NCI-H526 (cell line): ENCODE measurements around the gene MATR3.
A peak's percentile ranks its signal among the peaks of the same experiment; 100 is the strongest.
"Not testable (repeated sequence)": the region's sequence is repeated elsewhere in the genome, so short reads cannot be mapped to it uniquely, and the experiment has no call there.

Experiments used
- DNase-seq, 2 experiments: peaks; one replicate each; lab custom pipeline; 2025; lab: John Stamatoyannopoulos, UW

Gene MATR3

DNA sequence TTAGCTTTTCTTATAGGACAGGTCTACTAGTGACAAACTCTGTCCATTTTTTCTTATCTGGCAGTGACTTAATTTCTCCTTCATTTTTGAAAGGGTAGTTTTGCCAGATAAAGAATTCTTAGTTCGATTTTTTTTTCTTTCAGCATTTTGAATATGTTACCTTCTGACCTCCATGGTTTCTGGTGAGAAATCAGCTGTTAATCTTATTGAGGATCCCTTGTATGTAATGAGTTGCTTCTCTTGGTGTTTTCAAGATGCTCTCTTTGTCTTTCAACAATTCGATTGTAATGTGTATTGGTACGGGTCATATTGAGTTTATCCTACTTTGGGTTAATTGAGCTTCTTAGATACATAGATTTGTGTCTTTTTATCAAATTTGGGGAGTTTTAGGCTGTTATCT, 60.6 kb downstream of the MATR3 start:
- no peak for DNase-seq

DNA sequence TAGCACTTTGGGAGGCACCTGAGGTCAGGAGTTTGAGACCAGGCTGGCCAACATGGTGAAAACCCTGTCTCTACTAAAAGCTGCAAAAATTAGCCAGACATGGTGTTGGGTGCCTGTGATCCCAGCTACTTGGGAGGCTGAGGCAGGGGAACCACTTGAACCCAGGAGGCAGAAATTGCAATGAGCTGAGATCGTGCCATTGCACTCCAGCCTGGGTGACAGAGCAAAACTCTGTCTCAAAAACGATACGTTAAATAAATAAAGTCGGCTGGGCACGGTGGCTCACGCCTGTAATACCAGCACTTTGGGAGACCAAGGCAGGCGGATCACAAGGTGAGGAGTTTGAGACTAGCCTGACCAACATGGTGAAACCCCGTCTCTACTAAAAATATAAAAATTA, 62.4 kb downstream of the MATR3 start:
- DNase-seq: not testable (repeated sequence)

DNA sequence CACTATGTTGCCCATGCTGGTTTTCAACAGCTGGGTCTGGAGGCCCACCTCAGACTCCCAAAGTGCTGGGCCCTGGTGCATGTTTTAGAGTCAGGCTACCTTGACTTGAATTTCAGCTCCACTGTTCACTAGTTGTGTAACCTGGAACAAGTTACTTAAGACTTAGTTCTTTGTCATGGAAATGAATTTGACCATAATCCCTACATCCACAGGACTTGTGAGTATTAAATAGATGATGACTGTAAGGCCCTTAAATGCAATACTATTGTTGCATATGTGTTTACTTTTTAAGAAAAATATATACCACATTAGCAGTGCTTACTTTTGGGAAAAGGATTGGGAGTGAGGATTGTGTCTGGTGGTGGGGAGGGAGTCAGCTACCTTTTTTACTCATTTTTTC, 64.5 kb downstream of the MATR3 start:
- DNase-seq: no peak

DNA sequence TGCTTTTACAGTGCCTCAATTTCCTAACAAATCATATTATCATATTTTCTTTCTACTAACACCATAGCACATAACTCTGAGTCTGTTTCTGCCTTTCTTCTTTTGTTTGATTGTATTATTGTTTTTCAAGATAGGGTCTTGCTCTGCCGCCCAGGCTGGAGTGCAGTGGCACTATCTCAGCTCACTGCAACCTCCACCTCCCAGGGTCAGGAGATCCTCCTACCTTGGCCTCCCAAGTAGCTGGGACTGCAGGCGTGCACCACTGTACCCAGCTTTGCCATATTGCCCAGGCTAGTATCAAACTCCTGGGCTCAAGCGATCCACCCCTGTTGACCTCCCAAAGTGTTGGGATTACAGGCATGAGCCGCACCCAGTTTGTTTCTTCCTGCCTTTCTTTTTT, 66.8 kb downstream of the MATR3 start:
- no peak for DNase-seq

DNA sequence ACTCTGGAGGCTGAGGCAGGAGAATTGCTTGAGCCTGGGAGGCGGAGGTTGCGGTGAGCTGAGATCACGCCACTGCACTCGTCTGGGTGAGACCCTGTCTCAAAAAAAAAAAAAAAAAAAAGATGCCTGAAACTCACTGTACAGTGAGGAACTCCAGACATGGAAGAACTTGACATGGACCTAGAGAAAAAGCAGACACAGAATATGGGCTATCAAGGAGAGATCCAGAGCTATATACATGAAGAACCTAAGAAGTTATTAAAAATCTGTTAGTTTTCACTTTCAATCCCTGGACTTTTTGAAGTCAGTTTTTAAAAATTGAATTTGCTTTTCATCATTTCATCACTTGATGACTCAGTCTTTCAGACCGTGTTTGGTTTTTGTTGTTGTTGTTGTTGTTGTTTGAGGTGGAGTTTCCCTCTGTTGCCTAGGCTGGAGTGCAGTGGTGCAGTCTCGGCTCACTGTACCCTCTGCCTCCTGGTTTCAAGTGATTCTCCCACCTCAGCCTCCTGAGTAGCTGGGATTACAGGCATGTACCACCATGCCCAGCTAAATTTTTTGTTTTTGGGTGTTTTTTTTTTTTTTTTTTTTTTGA, 68.4 kb downstream of the MATR3 start:
- DNase-seq: no peak

DNA sequence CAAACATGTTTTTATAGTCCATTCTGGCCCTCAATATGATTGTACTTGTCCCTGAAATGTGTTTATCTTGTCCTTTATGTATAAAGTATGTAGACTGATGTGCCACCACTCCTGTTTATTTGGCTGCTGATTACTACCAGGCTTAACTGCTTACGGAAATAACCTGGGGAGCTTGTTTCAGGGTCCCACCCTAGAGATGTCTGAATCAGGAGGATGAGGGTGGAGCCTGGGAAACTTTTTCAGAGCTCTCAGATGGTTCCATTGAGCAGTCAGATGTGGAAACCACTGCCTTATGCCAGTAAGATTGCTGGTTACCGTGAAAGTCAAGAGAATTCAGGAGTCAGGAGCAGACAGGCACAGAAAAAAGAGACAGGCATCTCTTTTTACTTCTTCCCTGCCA, 70.4 kb downstream of the MATR3 start:
- DNase-seq: no peak

DNA sequence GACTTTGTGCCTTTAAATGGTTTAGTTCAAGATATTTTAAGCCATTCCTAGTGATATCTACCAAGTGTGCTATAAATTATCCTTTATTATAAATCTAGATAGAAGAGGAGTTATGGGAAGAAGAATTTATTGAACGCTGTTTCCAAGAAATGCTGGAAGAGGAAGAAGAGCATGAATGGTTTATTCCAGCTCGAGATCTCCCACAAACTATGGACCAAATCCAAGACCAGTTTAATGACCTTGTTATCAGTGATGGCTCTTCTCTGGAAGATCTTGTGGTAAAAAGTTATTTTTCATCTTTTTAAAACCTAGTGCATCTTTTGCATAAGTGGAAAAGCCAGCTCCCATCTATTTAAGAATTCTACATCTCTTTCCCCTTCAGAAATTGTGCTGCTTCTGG, 70.9 kb downstream of the MATR3 start:
- no peak for DNase-seq

DNA sequence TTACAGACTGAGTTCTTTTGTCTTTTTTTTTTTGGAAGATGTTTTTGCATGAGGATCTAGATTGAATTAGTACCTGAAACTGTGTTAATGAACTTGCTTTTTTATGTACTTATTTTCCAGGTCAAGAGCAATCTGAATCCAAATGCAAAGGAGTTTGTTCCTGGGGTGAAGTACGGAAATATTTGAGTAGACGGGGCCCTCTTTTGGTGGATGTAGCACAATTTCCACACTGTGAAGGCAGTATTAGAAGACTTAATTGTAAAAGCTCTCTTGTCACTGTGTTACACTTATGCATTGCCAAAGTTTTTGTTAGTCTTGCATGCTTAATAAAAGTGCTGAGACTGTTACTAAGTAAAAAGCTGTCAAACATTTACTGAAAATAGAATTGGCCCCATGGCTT, 75.1 kb downstream of the MATR3 start:
- peak in 1 of 2 experiments; percentile 37 for DNase-seq

DNA sequence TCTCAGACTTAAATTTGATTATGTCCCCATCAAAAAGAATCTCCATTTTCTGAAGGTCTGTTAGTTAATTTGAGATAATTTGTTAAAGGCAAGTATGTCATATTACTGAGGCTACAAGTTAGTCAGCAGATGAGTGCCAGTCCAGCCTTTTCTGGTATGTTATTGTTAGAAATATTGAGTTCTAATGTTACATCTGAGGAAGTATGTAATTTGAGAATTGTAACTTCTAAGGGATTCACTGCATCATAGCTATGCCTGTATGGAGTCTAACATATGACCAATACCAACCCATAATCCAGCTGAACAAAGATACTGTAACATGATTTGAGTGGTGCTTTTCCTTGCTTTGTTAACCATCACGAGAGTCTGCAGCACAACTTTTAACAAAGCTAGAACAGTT, 75.6 kb downstream of the MATR3 start:
- no peak for DNase-seq

DNA sequence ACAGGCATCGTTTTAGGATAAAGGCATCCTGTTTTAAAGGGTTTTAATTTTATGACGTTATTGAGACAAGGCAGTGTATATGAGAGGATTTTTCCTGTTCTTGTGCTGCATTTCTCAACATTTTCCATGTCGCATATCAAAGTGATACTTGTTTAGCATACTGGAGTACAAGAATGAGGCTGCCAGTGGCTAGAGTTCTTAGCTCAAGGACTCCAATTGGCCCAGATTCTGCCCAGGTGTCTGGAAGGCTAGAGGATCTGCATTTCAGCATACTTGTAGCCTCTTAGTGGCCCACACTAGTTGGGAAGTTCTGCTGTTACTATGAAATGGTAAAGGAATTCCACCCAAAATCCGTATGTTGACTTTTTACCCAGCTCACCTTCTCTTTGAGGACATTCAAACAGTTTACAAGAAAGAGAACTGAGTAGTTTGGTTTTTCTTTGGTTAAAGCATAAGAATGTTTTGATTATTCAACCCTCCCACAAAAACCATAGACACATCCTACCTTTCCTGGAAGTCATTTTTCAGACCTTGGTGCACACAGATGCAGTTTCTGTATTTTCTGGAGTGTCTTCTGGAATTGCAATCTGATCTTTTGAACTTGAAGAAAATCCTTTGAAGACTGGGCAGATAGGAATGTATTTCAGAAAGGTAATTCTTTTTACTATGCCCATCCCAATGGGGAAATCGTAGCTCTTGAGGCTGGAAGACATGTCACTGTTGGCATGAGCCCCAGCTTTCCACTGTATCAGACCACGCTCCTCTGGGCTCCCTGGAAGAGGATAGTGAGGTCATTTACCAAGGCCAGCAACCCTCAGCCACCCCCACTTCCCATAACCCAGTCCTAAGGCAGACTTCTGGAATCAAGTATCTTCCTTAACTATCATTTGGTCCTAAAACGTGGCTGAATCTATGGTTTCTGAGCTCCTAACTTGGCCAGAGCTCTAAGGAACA, 78.2 kb downstream of the MATR3 start:
- DNase-seq: no peak

DNA sequence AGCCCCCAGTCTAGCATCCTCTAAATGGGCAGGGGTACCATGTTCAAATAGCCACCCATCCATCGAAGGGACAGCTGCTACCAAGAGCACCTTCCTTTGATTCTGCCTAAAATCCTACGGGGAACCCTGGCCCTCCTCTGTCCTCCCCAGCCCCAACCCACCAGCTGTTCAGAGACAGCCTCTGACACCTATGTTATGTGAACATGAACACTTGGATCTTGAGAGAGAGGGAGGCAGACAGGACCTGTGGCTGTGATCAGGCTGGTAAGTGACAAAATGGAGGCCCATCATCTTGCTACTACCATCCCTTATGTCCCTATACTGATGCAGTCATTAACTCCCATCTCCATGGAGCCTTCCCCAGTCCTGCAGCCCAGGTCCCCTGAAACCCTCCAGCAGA, 81.4 kb downstream of the MATR3 start:
- no peak for DNase-seq

DNA sequence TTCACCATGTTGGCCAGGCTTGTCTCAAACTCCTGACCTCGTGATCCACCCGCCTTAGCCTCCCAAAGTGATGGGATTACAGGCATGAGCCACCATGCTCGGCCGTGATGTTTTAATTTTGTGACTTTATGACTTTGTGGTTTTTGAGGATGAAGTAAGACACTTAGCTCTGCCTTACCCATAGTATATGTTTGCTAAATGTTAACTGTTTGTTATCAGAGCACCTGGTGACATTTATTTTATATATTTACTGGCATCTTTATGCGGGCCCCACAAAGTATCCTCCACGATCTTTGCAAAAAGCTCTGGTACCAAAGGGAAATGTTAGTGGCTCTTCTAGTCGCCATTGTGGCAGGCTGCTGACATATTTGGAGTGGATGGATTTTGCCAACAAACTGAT, 82.8 kb downstream of the MATR3 start:
- no peak for DNase-seq

DNA sequence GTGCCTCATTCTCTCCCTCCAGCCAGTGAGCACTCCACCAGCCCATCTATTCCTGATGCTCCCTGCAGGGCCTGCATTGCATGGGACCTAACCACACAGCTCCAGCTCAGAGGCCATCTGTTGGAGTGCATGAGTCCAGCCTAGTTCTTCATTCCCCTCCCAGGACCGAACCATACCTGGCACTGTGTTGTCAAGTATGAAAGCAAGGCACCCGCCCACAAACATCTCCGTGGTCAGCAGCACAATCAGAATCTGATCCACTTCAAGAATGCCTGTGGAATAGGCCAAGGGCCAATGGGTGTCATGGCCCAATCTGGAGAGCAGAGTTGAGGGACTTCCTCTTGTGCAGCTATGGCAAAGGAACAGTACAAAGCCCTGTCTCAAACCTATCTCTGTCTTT, 83.7 kb downstream of the MATR3 start:
- no peak for DNase-seq

DNA sequence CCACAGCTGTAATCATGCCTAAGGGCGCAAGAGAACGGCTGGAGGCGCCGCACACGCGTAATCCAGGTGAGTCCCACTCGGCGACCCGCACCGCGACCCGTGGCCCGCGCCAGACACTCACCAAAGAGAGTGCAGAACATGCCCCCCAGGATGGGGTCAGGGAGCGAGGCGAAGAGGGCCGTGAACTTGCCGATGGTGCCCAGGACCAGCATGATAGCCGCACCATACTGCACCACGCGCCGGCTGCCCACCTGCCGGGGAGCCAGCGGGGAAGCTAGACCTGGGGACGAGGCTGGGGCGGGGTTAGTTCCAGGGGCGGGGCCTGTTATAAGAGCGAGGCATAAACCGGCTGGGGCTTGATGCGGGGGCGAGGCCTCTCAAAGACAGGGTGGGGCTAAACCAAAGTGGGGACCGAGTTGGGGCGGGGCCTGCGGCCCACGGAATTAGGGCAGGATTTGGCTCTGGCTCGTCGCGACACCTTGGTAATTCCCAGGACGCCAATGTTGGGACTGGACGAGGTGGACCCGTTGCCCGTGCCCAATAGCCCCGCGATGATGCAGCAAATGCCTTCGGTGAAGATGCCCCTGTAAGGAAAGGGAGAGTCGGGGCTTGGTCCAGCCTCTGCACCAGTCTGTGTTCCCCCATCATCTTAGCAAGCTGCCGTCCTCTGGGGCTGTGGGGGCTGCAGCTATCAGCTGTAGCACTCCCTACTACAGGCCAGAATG, 84.7 kb downstream of the MATR3 start:
- no peak for DNase-seq

DNA sequence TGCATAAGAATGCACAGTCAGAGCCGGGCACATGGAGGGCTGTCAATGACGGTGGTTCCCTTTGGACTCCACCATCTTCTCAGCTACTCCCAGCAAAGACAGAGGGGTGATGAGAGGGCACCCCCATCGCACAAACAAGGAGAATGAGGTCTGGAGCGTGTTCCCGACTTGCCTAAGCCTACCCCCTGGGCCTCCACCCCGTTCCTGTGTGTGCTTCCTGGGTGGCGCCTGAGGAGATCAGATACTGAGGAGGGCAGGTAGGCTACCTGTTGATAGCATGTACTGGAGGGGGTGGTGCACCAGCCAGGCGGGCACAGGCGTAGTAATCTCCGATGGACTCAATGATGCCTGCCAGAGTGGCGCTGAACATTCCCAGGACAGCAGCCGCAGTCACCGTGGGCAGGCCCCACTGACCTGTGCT, 85.4 kb downstream of the MATR3 start:
- DNase-seq: no peak

DNA sequence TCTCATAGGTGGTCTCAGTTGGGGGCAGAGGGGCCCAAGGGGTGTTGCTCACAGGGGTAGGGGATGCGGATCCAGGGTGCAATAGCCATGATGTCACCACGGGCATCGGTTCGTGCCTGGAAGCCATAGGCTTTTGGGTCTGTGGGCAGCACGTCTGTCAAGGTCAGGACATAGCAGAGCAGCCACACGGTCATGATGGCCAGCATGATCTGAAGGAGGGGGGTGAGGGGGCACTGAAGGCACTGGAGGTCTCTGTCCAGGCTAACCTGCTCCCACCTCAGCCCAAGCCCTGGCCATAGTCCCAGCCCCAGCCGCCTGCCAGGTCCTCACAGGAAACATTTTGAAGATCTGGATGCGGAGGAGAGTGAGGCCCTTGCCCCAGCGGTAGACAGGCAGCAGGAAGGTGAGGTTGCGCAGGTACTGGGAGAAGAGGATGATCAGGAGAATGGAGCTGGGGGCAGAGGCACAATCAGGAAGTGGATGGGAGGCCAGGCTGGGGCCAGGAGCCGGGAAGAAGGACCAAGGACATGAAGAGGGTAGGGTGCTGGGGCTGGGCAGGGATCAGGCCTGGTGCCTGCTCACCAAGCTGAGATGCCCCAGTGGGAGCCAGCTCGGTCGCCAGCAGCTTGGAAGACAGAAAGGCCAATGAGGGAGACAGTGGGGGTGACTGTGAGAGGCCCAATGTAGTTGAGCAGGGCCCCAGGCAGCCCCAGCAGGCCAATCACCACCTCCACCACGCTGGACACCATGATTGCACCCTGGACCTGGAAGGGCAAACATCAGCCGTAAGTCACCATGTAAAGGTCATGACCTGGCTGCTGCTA, 86.3 kb downstream of the MATR3 start:
- no peak for DNase-seq
